PFSK-1 (cell line): ENCODE data around the gene VBP1.

Source experiments
- POLR2AphosphoS5 ChIP-seq: IDR thresholded peaks from 2 replicates; pipeline ENCODE4 v1.6.1; 2012; ENCODE audit warnings: low read depth, mild to moderate bottlenecking, control low read depth, low read length, moderate library complexity
- TAF1 ChIP-seq: IDR thresholded peaks from 2 replicates; pipeline ENCODE4 v1.6.1; 2012; ENCODE audit warnings: low read length, control low read depth, borderline replicate concordance; ENCODE audit not compliant: insufficient read depth
- TF ChIP-seq, protein P1 (sequence below), 2 experiments: IDR thresholded peaks; 2 replicates each; pipeline versions ENCODE4 v1.6.1 to v1.8.0; 2011 to 2012; ENCODE audit warnings: low read depth in 2 of 2, low read length in 2 of 2, control low read depth in 1 of 2, inconsistent platforms in 1 of 2, mild to moderate bottlenecking in 1 of 2, moderate library complexity in 1 of 2; ENCODE audit not compliant: insufficient read depth in 1 of 2

DNA sequence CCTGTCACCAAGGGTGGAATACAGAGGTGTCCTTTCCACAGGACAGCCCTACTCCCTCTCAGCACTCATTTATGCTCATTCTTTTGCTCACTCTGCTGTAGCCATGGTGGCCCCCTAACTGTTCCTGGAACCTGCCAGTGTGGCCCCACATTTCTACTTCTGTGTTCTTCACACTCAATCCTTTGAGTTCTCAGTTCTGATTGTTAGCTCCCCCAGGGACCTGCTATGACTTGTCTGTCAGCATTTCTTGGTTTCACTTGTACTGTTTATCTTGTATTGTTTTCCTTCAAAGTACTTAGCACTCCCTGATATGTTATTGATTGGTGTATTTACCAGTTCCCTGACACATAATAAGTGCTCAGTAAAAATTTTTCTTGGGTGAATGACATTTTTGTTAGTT, 14.9 kb downstream of the VBP1 start:
- TF ChIP-seq, protein P1, sequence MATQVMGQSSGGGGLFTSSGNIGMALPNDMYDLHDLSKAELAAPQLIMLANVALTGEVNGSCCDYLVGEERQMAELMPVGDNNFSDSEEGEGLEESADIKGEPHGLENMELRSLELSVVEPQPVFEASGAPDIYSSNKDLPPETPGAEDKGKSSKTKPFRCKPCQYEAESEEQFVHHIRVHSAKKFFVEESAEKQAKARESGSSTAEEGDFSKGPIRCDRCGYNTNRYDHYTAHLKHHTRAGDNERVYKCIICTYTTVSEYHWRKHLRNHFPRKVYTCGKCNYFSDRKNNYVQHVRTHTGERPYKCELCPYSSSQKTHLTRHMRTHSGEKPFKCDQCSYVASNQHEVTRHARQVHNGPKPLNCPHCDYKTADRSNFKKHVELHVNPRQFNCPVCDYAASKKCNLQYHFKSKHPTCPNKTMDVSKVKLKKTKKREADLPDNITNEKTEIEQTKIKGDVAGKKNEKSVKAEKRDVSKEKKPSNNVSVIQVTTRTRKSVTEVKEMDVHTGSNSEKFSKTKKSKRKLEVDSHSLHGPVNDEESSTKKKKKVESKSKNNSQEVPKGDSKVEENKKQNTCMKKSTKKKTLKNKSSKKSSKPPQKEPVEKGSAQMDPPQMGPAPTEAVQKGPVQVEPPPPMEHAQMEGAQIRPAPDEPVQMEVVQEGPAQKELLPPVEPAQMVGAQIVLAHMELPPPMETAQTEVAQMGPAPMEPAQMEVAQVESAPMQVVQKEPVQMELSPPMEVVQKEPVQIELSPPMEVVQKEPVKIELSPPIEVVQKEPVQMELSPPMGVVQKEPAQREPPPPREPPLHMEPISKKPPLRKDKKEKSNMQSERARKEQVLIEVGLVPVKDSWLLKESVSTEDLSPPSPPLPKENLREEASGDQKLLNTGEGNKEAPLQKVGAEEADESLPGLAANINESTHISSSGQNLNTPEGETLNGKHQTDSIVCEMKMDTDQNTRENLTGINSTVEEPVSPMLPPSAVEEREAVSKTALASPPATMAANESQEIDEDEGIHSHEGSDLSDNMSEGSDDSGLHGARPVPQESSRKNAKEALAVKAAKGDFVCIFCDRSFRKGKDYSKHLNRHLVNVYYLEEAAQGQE (IDR thresholded peaks at IDR 0.05; ENCODE audit: insufficient read depth in 1 of 2, low read depth in 2 of 2, low read length in 2 of 2) = no peak
- TF ChIP-seq POLR2AphosphoS5 (no peak), TAF1 (no peak)
